ENCODE results near the gene KIRREL3. TPM values are rescaled to one million over a fixed set of nuclear protein-coding genes. Genes with fewer than 3 reads are reported as not detected.

KIRREL3 gene
- total and polyA plus RNA-seq, 2 of the 4 experiments (the other 2 are of a cell fraction), result 10.9 to 15.9 TPM

DNA sequence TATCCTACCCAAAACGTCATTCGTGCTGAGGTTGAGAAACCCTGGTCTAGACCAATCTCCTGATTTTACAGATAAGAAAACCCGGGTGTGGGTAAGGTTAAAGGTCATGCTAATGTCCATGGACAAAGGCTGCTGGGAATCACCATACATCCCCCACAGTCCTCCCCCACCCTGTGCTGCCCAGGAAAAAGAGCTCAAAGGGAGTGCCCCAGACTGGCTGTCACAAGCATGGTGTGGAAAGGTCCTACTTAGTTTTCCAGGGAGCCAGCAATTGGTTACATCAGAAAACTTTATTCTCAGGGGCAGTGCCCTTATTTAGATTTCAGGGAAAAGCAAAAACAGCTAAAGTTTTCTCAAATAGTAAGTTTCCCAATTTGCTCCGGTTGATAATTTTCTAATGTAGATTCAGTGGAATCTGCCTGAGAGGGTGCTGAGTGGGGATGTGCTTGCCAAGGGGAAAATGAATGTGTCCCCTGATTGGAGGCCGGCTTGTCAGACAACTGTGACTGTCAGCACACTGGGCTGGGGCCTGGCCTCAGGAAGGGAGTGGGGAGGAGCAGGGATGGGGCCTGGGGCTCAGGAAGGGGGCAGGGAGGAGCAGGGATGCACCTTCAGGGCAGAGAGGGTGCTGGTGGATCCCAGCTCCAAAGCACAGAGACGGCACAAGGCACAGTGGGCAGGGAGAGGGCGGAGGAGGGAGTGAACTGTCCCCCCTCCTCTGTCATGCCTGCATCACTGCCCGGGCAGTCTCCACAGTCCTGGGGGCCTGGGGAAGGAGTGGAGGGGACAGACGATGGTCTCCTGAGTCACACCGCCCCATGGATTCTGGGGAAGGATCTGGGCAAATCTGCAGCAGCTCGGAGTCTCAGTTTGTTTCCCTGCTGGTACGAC lies 263.6 kb downstream of the KIRREL3 start (continued):
- TF ChIP-seq, protein P1, sequence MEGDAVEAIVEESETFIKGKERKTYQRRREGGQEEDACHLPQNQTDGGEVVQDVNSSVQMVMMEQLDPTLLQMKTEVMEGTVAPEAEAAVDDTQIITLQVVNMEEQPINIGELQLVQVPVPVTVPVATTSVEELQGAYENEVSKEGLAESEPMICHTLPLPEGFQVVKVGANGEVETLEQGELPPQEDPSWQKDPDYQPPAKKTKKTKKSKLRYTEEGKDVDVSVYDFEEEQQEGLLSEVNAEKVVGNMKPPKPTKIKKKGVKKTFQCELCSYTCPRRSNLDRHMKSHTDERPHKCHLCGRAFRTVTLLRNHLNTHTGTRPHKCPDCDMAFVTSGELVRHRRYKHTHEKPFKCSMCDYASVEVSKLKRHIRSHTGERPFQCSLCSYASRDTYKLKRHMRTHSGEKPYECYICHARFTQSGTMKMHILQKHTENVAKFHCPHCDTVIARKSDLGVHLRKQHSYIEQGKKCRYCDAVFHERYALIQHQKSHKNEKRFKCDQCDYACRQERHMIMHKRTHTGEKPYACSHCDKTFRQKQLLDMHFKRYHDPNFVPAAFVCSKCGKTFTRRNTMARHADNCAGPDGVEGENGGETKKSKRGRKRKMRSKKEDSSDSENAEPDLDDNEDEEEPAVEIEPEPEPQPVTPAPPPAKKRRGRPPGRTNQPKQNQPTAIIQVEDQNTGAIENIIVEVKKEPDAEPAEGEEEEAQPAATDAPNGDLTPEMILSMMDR (conservative IDR thresholded peaks at IDR 0.05; ENCODE audit: low read depth, low read length), result no peak

GRCh38 chr11:126734752-126735151 lies 265.8 kb downstream of the KIRREL3 start:
- Histone ChIP-seq H3K9me3 (ENCODE audit: control insufficient read depth, insufficient read depth, low read length) (no peaks in the 10 kb centered on the region), H3K56ac (ENCODE audit: extremely low read depth, insufficient read depth, low read length) (no peak overlapping the region), H3K27me3 (ENCODE audit: control insufficient read depth, insufficient read depth, low read length) (no peaks in the 10 kb centered on the region), H3K18ac (ENCODE audit: low read depth, low read length) (no peak overlapping the region), H2BK15ac (ENCODE audit: low read depth, low read length) (no peak overlapping the region), H4K5ac (ENCODE audit: low read depth, low read length) (no peak overlapping the region), H4K8ac (ENCODE audit: low read depth in 2 of 2, low read length in 2 of 2) (no peak overlapping the region), H3K9me1 (ENCODE audit: insufficient read depth, low read length) (peaks cover 4% of the 10 kb centered on the region; the same call in 1 of the 2 replicates), H3K36me3 (ENCODE audit: control insufficient read depth, insufficient read depth, low read length) (no peaks in the 10 kb centered on the region), H3K79me1 (ENCODE audit: low read depth in 1 of 2, low read length in 2 of 2) (0 out of 4 replicates have a peak, but pooled peaks cover 5 to 8% of the 10 kb centered on the region in 2 experiments), H3K14ac (replicated peaks; ENCODE audit: low read depth, low read length) (no peak overlapping the region), H3K27ac (ENCODE audit: insufficient read depth, low read length) (no peak overlapping the region), H2AK5ac (ENCODE audit: low read depth, low read length) (no peak overlapping the region), H4K91ac (ENCODE audit: insufficient read depth, low read depth, low read length) (no peak overlapping the region), H2AFZ (replicated peaks; ENCODE audit: low read length, poor library complexity) (no peak overlapping the region), H3K9ac (ENCODE audit: low read depth, low read length) (no peak overlapping the region), H3K4me3 (ENCODE audit: insufficient read depth, low read depth, low read length) (no peak overlapping the region), H2BK20ac (ENCODE audit: low read depth, low read length) (no peak overlapping the region), H2BK120ac (ENCODE audit: low read depth, low read length) (no peak overlapping the region), H2BK5ac (ENCODE audit: low read depth, low read length, poor library complexity, severe bottlenecking) (no peak overlapping the region), H3K23ac (ENCODE audit: low read depth, low read length) (no peak overlapping the region), H3K4me2 (ENCODE audit: low read depth, low read length) (no peak overlapping the region), H3K4ac (ENCODE audit: low read depth, low read length) (no peak overlapping the region), H2AK9ac (replicated peaks; ENCODE audit: low read depth, low read length, poor library complexity) (no peak overlapping the region), H4K20me1 (ENCODE audit: insufficient read depth, low read length) (no peaks in the 10 kb centered on the region), H3K4me1 (ENCODE audit: control insufficient read depth, insufficient read depth, low read length) (peaks cover 13% of the 10 kb centered on the region)
- dilution Hi-C loops (cut with HindIII; ENCODE audit: low sequenced_read_pairs, unreplicated experiment), result no loop called here
- intact Hi-C loops (cut with micrococcal nuclease), result no loop called here
- CTCF ChIA-PET, result interaction anchor here (1.1 kb wide), 1 partner anchor 11 kb away, joined by 3 read pairs; no protein-coding TSS in a partner anchor
- DNase-seq (no peak), ATAC-seq (ENCODE audit: low read depth) (no peak)
- in situ Hi-C loops (cut with MboI; ENCODE audit: low sequenced_read_pairs), result no loop called here
- WGBS, 2 experiments (ENCODE audit: extremely low coverage in 2 of 2, insufficient read length in 1 of 2), result 79% methylated on average over 6 of the region's 7 CpGs; no CpG with 5 or more reads in 1 of the 2 experiments
- POLR2A ChIA-PET (ENCODE audit: unreplicated experiment), result no interaction called here
- BruUV-seq (replicated peaks), result no TSS peak
- TF ChIP-seq CHD1 (IDR thresholded peaks at IDR 0.05; ENCODE audit: low read depth, low read length), result no peak
- TF ChIP-seq RCOR1 (IDR thresholded peaks at IDR 0.05; ENCODE audit: insufficient replicate concordance, low read length), result no peak
- TF ChIP-seq CEBPB (IDR thresholded peaks at IDR 0.05; ENCODE audit: low read depth, low read length), result no peak
- no peak for TF ChIP-seq SMC3 (IDR thresholded peaks at IDR 0.05; ENCODE audit: low read depth, low read length)
- TF ChIP-seq, protein P1 (conservative IDR thresholded peaks at IDR 0.05; ENCODE audit: low read depth, low read length), result no peak
- TF ChIP-seq POLR2A (IDR thresholded peaks at IDR 0.05; ENCODE audit: low read depth, low read length), result no peak
- no peak for TF ChIP-seq RAD21 (IDR thresholded peaks at IDR 0.05; ENCODE audit: low read length)
- TF ChIP-seq, protein P2, sequence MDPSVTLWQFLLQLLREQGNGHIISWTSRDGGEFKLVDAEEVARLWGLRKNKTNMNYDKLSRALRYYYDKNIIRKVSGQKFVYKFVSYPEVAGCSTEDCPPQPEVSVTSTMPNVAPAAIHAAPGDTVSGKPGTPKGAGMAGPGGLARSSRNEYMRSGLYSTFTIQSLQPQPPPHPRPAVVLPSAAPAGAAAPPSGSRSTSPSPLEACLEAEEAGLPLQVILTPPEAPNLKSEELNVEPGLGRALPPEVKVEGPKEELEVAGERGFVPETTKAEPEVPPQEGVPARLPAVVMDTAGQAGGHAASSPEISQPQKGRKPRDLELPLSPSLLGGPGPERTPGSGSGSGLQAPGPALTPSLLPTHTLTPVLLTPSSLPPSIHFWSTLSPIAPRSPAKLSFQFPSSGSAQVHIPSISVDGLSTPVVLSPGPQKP (IDR thresholded peaks at IDR 0.05; ENCODE audit: borderline replicate concordance, low read depth, low read length), result no peak
- TF ChIP-seq FOS (IDR thresholded peaks at IDR 0.05; ENCODE audit: low read depth, low read length), result no peak

Measured in IMR-90 (cell line).